LHCN-M2 (cell line): ENCODE measurements around the gene HS6ST3. TPM values are rescaled to one million over a fixed set of nuclear protein-coding genes. Genes with fewer than 3 reads are reported as not detected.

ENCODE experiments used
- DNase-seq: peaks from one replicate; pipeline ENCODE4 v3.0.0-alpha.2; 2012; ENCODE audit warnings: low read depth
- total RNA-seq: library from RNA; depleted of rRNA; stranded (reverse); fragments of >200 nt; gene quantifications from 2 replicates; pipeline ENCODE4 v1.2.3, GENCODE V29; 2014

HS6ST3 gene
- total RNA-seq, 1 experiment from 2014 or later = not detected

GRCh38 chr13:96821381-96821780, 731.5 kb downstream of the HS6ST3 start:
- DNase-seq = peak; percentile 25

DNA sequence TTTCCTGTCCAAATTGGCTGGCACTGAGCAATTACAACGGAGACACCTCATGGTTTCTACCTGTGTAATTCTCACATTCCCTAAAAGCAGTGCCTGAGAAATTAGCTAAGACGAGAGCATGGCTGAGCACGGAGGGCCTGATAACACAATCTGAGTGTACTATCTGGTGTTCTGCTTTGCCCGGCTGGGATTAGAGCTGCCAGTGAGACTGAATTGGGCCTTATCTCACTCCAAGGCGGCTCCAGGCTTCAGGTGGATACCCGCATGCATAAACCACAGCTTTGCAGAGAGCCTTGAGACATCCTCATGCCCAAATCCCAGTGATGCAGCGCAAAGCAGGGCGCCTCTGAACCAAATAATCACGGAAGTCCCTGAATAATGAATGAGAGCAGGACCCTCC, 732.1 kb downstream of the HS6ST3 start:
- DNase-seq = no peak

GRCh38 chr13:96822895-96823294, 733.0 kb downstream of the HS6ST3 start:
- DNase-seq = peak; percentile 51

DNA sequence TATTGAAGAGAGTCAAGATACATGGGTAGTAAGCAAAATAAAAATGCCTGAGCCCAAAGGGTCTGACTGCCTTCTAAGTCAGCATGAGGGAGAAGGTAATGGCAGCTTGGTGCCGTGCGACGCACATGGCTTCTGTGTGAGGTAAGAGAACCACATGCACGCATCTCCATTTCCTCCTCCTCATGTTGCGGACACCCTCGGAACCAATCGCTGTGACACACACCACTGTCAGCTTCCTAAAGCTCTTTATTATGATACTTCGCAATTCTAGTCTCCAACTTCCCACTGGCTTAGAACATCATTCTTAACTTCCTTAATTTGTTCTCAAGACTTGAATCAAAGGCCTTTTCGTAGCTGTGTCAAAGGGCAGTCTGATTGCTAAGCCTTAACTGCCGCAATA, 734.2 kb downstream of the HS6ST3 start:
- DNase-seq = no peak

GRCh38 chr13:96825653-96826052, 735.7 kb downstream of the HS6ST3 start:
- DNase-seq = no peak

- DNase-seq = no peak
These were observed 744.7 kb downstream of the HS6ST3 start for GRCh38 chr13:96834626-96835025.

- no peak for DNase-seq
These were observed 745.6 kb downstream of the HS6ST3 start for GRCh38 chr13:96835546-96835945.

DNA sequence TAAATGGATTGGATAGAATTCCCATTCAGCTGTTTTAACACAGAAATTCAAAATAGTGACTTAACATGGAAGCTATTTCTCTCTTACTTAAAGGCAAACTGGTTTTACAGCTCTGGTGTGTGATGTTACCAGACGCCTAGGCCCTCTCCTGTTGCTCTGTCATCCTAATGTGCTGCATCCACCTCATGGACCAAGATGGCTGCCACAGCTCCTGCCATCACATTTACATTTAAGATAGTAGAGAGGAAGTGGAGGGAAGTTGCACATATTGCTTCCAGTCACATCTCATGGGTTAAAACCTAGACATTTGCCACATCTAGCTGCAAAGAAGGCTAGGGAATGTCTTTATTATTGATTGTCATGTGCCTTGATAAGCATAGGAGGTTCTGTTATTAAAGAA, 746.8 kb downstream of the HS6ST3 start:
- DNase-seq = no peak

DNA sequence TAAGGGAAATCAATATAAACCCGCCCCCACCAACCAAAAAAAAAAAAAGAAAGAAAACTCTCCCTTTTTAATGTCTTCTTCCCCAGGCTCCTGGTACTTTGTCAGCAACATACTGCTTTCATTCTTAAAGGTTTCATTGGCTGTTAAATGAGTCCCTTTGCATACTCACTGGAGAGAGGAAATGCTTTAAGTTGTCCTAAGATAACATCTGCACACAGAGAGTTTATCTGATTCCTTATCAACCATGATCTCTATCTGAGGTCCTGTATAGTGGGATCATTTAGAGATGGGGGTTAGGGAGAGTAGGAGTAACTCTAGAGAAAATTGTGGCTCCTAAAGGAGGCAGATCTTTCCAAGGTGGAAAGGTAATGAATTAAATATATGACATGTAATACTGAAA, 747.9 kb downstream of the HS6ST3 start:
- DNase-seq = no peak

- no peak for DNase-seq
These were observed 754.3 kb downstream of the HS6ST3 start for GRCh38 chr13:96844195-96844594.

DNA sequence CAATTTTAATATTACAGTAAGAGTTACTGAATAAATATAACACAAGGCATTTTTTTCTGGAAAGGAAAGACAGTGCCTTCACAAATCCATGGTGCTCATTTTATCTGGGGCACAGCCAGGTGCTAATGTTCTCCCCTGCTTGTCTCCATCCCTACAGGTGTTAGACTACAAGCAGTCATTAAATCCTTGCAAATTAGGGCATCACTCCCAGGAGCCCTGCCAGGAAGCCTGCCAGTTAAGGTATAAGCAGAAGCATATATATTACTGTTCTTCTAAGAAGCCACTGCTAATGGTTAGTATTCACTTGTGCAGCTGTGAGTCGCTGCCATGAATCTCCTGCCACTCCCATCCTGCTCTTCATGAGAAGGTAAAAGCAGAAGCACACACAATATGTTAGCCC, 754.7 kb downstream of the HS6ST3 start:
- DNase-seq = no peak

GRCh38 chr13:96848286-96848685, 758.4 kb downstream of the HS6ST3 start:
- DNase-seq = no peak

DNA sequence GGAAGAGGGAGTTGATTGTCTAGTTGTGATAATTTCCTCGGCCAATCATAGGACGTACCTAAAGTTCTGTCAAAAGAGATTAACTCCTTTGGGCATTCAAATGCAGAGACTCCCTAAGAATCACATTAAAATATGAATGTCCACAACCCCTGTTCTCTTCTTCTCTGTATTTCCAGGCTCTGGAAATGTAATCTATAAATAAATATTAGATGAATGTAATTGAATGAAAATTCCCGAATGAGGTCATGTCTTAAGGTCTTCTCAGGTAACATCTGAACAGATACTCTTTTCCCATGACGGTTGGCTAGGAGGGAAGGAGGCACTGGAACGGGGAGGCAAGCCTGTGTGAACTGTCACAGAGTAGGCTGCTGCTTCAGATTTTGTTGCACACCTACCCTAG, 759.2 kb downstream of the HS6ST3 start:
- DNase-seq = no peak

DNA sequence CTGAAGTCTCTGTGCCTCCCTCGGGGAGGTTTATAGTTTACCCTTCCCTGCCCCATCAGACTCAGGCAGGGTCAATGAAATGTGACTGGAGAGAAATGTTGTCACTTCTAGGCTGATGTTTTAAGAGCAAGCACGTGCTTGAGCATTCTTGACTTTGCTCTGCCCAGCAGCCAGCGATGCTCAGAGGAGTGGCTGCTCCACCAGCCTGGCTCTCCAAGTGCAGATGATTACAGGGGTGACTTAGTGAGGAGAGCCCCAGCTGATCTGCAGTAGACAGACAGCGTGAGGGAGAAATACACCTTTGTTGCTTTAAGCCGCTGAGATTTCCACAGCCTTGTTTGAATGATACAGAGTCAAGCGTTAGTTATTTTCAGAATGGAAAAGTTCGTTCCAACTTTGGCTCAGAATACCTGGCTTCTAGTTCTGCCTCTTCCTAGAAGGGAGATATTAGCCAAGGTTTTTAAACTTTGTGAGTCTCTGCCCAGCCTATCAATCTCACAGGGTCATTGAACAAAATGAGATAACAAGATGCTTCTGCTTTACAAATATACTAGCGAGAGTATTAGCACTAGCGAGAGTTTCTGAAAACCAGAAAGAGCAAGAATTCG, 760.7 kb downstream of the HS6ST3 start:
- DNase-seq = no peak

GRCh38 chr13:96851856-96852445, 762.0 kb downstream of the HS6ST3 start:
- DNase-seq = no peak

DNA sequence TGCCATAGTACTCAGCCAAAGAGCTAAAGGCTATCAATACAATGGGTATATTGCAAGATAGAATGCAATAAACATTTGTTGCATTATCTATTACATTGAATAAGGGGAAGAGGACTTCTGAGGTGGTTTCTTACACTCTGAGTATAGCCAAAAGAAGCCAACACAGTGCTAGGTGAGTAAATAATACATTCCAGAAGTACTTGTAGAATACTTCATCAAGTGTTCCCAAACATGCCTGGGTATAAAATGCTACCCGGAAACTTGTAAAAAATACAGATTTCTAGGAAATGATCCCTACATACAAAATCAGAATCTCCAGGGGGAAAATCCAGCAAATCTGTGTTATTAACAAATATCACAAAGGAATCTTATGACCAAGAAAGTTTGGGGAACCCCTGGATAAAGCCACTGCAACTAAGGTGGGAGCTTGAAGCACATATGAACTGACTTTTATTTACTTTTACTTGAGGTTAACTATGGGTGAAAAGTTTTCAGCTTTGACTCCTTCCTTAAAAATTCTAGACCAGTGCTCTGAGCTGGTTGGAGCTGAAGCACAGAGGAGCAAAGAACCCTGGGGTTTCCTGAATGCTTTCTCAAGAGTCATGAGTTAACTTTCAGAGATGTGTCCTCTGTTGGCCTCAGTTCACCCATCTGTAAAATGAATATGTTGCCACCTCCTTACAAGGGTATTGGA, 768.4 kb downstream of the HS6ST3 start:
- no peak for DNase-seq

GRCh38 chr13:96860882-96861281, 771.0 kb downstream of the HS6ST3 start:
- no peak for DNase-seq

DNA sequence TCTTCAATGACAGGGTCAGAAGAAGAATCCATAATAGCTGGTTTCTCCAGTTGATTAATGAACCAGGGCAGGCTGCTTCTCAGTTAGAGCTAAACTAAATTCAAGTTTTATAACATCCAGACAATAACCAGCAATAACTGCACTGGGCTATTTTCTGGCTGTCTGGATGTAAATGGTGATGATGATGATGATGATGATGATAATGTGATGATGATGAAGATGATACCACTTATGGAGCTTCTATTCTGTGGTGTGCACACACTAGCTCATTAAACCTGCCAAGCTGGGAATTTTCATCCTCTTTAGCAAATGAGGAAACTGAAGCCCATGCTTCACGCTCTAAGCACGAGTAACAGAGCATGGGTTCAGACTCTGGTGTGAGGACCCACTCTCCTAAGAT, 772.2 kb downstream of the HS6ST3 start:
- no peak for DNase-seq

GRCh38 chr13:96862999-96863398, 773.1 kb downstream of the HS6ST3 start:
- no peak for DNase-seq

DNA sequence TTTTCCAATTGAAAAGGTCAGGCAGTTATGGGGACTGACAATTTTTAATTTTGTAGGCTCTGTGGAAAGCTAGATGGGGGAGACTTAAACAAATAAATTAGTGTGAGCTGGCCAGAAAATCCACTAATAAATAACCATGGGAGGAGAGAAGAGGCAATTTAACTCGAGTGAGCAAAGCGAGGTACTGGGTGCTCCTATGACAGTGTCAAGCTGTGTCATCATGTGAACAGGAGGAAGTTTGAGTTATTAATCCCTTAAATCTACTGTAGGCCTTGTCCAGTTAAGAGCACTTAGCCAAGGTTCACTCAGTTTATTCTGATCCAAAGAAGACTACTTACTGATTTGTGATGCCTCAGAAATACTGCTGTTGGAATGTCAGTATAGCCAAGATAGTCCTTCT, 781.6 kb downstream of the HS6ST3 start:
- no peak for DNase-seq

DNA sequence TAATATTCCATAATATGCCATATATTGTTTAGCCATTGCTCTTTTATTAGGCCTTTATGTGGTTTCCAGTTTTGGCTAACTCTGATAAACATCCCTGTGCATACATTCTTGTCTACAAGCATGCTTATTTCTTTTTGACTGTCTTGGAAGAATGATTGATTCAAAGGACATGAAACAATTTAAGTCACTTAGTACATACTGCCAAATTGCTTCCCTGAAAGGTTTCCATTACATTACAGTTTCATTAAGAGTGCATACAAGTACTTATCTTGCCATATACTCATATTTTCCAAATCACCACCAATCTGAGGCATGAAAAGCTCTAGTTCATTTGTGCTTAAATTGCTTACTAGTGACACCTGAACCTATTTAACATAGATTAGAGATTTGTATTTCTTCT, 790.5 kb downstream of the HS6ST3 start:
- DNase-seq = no peak
